H1 (cell line): ENCODE measurements around the gene PTAR1. TPM values are rescaled to one million over a fixed set of nuclear protein-coding genes. Genes with fewer than 3 reads are reported as not detected.

ENCODE experiments used
- CTCF ChIA-PET: fragments of 300-600 bp; sonication (Branson Sonifier 250); formaldehyde crosslinking; loops from one replicate; lab custom pipeline; 2021; ENCODE audit not compliant: partially characterized antibody; lab: Charles Lee
- POLR2A ChIA-PET: fragments of 300-600 bp; sonication (Branson Sonifier 250); formaldehyde crosslinking; loops from one replicate; lab custom pipeline; 2021; ENCODE audit warnings: inconsistent platforms; ENCODE audit not compliant: partially characterized antibody; lab: Charles Lee
- DNase-seq, 2 experiments: peaks; one replicate each; pipeline versions ENCODE4 v3.0.0 to v3.0.0-alpha.2; 2010 to 2022; ENCODE audit warnings: low spot score in 2 of 2, low read depth in 1 of 2, mixed read lengths in 1 of 2
- FAIRE-seq: peaks from 2 replicates; lab custom pipeline; 2011; peaks lifted over from hg19 to GRCh38; lab: Jason Lieb, UNC
- H2AFZ ChIP-seq: 2 replicates; pipeline ENCODE4 v1.8.1; 2012; ENCODE audit warnings: low read length, inconsistent platforms
- H2AK5ac ChIP-seq: 2 replicates; pipeline ENCODE4 v1.6.1; 2013; ENCODE audit warnings: low read depth, low read length
- H2BK120ac ChIP-seq: replicated peaks from 2 replicates; pipeline ENCODE3; 2013; ENCODE audit warnings: low read depth, low read length, inconsistent platforms
- H2BK12ac ChIP-seq: 2 replicates; pipeline ENCODE4 v1.6.1; 2013; ENCODE audit warnings: low read depth, low read length
- H2BK15ac ChIP-seq: 2 replicates; pipeline ENCODE4 v1.6.1; 2013; ENCODE audit warnings: low read length
- H2BK20ac ChIP-seq: 2 replicates; pipeline ENCODE4 v1.6.1; 2013; ENCODE audit warnings: low read length
- H2BK5ac ChIP-seq: 2 replicates; pipeline ENCODE4 v1.6.1; 2013; ENCODE audit warnings: low read depth, low read length
- H3K14ac ChIP-seq: 2 replicates; pipeline ENCODE4 v1.6.1; 2013; ENCODE audit warnings: inconsistent platforms; ENCODE audit not compliant: insufficient read length
- H3K18ac ChIP-seq: 2 replicates; pipeline ENCODE4 v1.6.1; 2013; ENCODE audit warnings: low read length; ENCODE audit errors: extremely low read depth
- H3K23ac ChIP-seq: 2 replicates; pipeline ENCODE4 v1.6.1; 2013; ENCODE audit warnings: inconsistent platforms; ENCODE audit not compliant: insufficient read length
- H3K23me2 ChIP-seq: 2 replicates; pipeline ENCODE4 v1.6.1; 2013; ENCODE audit warnings: low read depth, low read length
- H3K27ac ChIP-seq: 2 replicates; pipeline ENCODE4 v1.6.1; 2011; ENCODE audit warnings: low read depth, low read length, inconsistent platforms
- H3K27me3 ChIP-seq, 4 experiments: replicated peaks in 1 of 4; 1 replicate in 1 of 4; 2 replicates in 3 of 4; pipeline versions ENCODE4 v1.6.1 to v1.8.1; 2011 to 2013; ENCODE audit warnings: low read length in 3 of 4, mild to moderate bottlenecking in 3 of 4, inconsistent platforms in 2 of 4, mixed read lengths in 2 of 4, moderate library complexity in 1 of 4; ENCODE audit not compliant: control insufficient read depth in 3 of 4, insufficient read depth in 3 of 4; ENCODE audit errors: extremely low read depth in 1 of 4
- H3K36me3 ChIP-seq, 4 experiments: 2 replicates each; pipeline versions ENCODE4 v1.6.1 to v1.8.1; 2011 to 2013; ENCODE audit warnings: mild to moderate bottlenecking in 4 of 4, low read length in 3 of 4, moderate library complexity in 2 of 4, control low read depth in 1 of 4, inconsistent platforms in 1 of 4; ENCODE audit not compliant: insufficient read depth in 4 of 4, control insufficient read depth in 2 of 4
- H3K4ac ChIP-seq: replicated peaks from 2 replicates; pipeline ENCODE3; 2013; ENCODE audit warnings: low read length, low read depth, mixed read lengths, inconsistent platforms; ENCODE audit not compliant: insufficient read length
- H3K4me1 ChIP-seq, 4 experiments: replicated peaks in 1 of 4; 1 replicate in 1 of 4; 2 replicates in 3 of 4; pipeline versions ENCODE4 v1.6.1 to v1.8.1; 2011 to 2013; ENCODE audit warnings: low read length in 3 of 4, inconsistent platforms in 2 of 4, mixed read lengths in 1 of 4; ENCODE audit not compliant: insufficient read depth in 4 of 4, control insufficient read depth in 3 of 4
- H3K4me2 ChIP-seq, 2 experiments: 2 replicates each; pipeline versions ENCODE4 v1.6.1 to v1.8.1; 2011 to 2013; ENCODE audit warnings: low read depth in 2 of 2, low read length in 2 of 2, control low read depth in 1 of 2, inconsistent platforms in 1 of 2, mild to moderate bottlenecking in 1 of 2; ENCODE audit not compliant: insufficient read depth in 1 of 2
- H3K4me3 ChIP-seq, 4 experiments: fragments of 200-600, 300-600 bp in 1 of 4; sonication (generic), shearing (Covaris generic), sonication (Bioruptor Twin) in 1 of 4; 2 replicates each; pipeline versions ENCODE4 v1.5.1 to v1.8.1; 2011 to 2016; ENCODE audit warnings: low read length in 4 of 4, low read depth in 3 of 4, control low read depth in 2 of 4, inconsistent platforms in 2 of 4, mild to moderate bottlenecking in 2 of 4, mixed read lengths in 1 of 4, moderate library complexity in 1 of 4; ENCODE audit not compliant: insufficient read depth in 2 of 4; ENCODE audit errors: extremely low read depth in 1 of 4
- H3K56ac ChIP-seq: replicated peaks from 2 replicates; pipeline ENCODE3; 2013; ENCODE audit warnings: low read depth, mild to moderate bottlenecking, mixed read lengths, low read length, inconsistent platforms; ENCODE audit not compliant: insufficient read length
- H3K79me1 ChIP-seq: 2 replicates; pipeline ENCODE4 v1.6.1; 2013; ENCODE audit warnings: low read depth, low read length, control low read depth
- H3K79me2 ChIP-seq, 2 experiments: 2 replicates each; pipeline versions ENCODE4 v1.6.1 to v1.8.1; 2012 to 2013; ENCODE audit warnings: low read length in 2 of 2, mild to moderate bottlenecking in 2 of 2, inconsistent platforms in 1 of 2; ENCODE audit not compliant: insufficient read depth in 2 of 2, control insufficient read depth in 1 of 2
- H3K9ac ChIP-seq, 4 experiments: replicated peaks in 1 of 4; 1 replicate in 1 of 4; 2 replicates in 3 of 4; pipeline versions ENCODE4 v1.6.1 to v1.8.1; 2011 to 2013; ENCODE audit warnings: low read depth in 3 of 4, low read length in 3 of 4, control low read depth in 2 of 4, mild to moderate bottlenecking in 2 of 4, moderate library complexity in 2 of 4, inconsistent platforms in 1 of 4; ENCODE audit errors: extremely low read depth in 1 of 4
- H3K9me3 ChIP-seq, 2 experiments: 2 replicates each; pipeline versions ENCODE4 v1.6.1 to v1.8.1; 2012 to 2013; ENCODE audit warnings: mild to moderate bottlenecking in 2 of 2, moderate library complexity in 2 of 2, control low read depth in 1 of 2, inconsistent platforms in 1 of 2, low read depth in 1 of 2, low read length in 1 of 2, mixed read lengths in 1 of 2; ENCODE audit not compliant: insufficient read depth in 2 of 2
- H4K20me1 ChIP-seq, 2 experiments: replicated peaks in 1 of 2; 2 replicates each; pipeline versions ENCODE3 to v1.8.1; 2011 to 2013; ENCODE audit warnings: inconsistent platforms in 2 of 2, low read length in 2 of 2, mild to moderate bottlenecking in 1 of 2; ENCODE audit not compliant: insufficient read depth in 2 of 2, control insufficient read depth in 1 of 2
- H4K5ac ChIP-seq: 2 replicates; pipeline ENCODE4 v1.6.1; 2013; ENCODE audit warnings: low read length, low read depth, mixed read lengths, inconsistent platforms; ENCODE audit not compliant: insufficient read length
- H4K8ac ChIP-seq: 2 replicates; pipeline ENCODE4 v1.8.0; 2013; ENCODE audit warnings: mild to moderate bottlenecking, moderate library complexity, low read length, inconsistent platforms; ENCODE audit not compliant: insufficient read depth; ENCODE audit errors: extremely low read depth
- H4K91ac ChIP-seq: replicated peaks from 2 replicates; pipeline ENCODE3; 2013; ENCODE audit warnings: low read length, mixed read lengths, inconsistent platforms; ENCODE audit not compliant: insufficient read length
- ASH2L ChIP-seq: fragments of 200-600, 300-600 bp; sonication (generic); IDR thresholded peaks from one replicate; pipeline ENCODE4 v1.7.1; 2017; ENCODE audit warnings: low read length
- BRCA1 ChIP-seq: IDR thresholded peaks from 2 replicates; pipeline ENCODE4 v1.6.1; 2012; ENCODE audit warnings: low read depth, low read length, improper control_type of control experiment
- CBX8 ChIP-seq: fragments of 300-800, 300-1000 bp; sonication (generic); IDR thresholded peaks from 2 replicates; pipeline ENCODE4 v1.7.1; 2016; ENCODE audit warnings: low read depth, low read length, borderline replicate concordance
- GTF2F1 ChIP-seq: IDR thresholded peaks from 2 replicates; pipeline ENCODE4 v1.6.1; 2012; ENCODE audit warnings: low read depth, low read length, improper control_type of control experiment, borderline replicate concordance
- HDAC2 ChIP-seq, 2 experiments: fragments of 300-600 bp in 1 of 2; sonication (generic) in 1 of 2; IDR thresholded peaks; 2 replicates each; pipeline ENCODE4 v1.6.1; 2011 to 2012; ENCODE audit warnings: low read depth in 2 of 2, low read length in 2 of 2, mild to moderate bottlenecking in 2 of 2, moderate library complexity in 2 of 2, borderline replicate concordance in 1 of 2, inconsistent platforms in 1 of 2
- HDAC6 ChIP-seq: IDR thresholded peaks from one replicate; pipeline ENCODE4 v1.7.1; 2012; ENCODE audit warnings: low read depth, mild to moderate bottlenecking, inconsistent platforms, low read length, moderate library complexity
- KDM4A ChIP-seq: IDR thresholded peaks from one replicate; pipeline ENCODE4 v1.7.1; 2012; ENCODE audit warnings: low read depth, mild to moderate bottlenecking, moderate library complexity, low read length, inconsistent platforms; ENCODE audit not compliant: severe bottlenecking
- MAFK ChIP-seq: IDR thresholded peaks from 2 replicates; pipeline ENCODE4 v1.6.1; 2012; ENCODE audit warnings: low read depth, mild to moderate bottlenecking, improper control_type of control experiment, low read length
- SIX5 ChIP-seq: IDR thresholded peaks from 2 replicates; pipeline ENCODE4 v1.6.1; 2011; ENCODE audit warnings: mild to moderate bottlenecking, low read depth, low read length
- SP4 ChIP-seq: IDR thresholded peaks from 2 replicates; pipeline ENCODE4 v1.6.1; 2012; ENCODE audit warnings: low read length, inconsistent platforms
- SUZ12 ChIP-seq: fragments of 200-600 bp; sonication (generic); IDR thresholded peaks from 2 replicates; pipeline ENCODE4 v1.6.1; 2012; ENCODE audit warnings: mild to moderate bottlenecking, inconsistent platforms, low read length, moderate library complexity, mixed read lengths
- YY1 ChIP-seq: IDR thresholded peaks from 2 replicates; pipeline ENCODE4 v1.6.1; 2011; ENCODE audit warnings: low read depth, mild to moderate bottlenecking, low read length
- WGBS, 2 experiments: shearing (Covaris generic) in 1 of 2; methylation state at CpG; one replicate each; pipeline versions ENCODE4 v1.1.6 to v1.1.7; 2013 to 2015; ENCODE audit warnings: low lambda C conversion rate in 2 of 2, mixed read lengths in 2 of 2, inconsistent platforms in 1 of 2, low coverage in 1 of 2, missing lambda C conversion rate in 1 of 2; ENCODE audit not compliant: insufficient replicate concordance in 2 of 2, insufficient coverage in 1 of 2, insufficient read length in 1 of 2; ENCODE audit errors: extremely low coverage in 1 of 2, missing lambda C conversion rate in 1 of 2; 5-methylcytosine and 5-hydroxymethylcytosine counted together
- polyA plus RNA-seq, 7 experiments: library from polyadenylated mRNA; depleted of rRNA in 3 of 7; stranded (reverse) in 5 of 7; unstranded in 2 of 7; fragments of >200 nt in 5 of 7; fragments of 200-250 nt in 2 of 7; gene quantifications; 1 replicate in 5 of 7; 2 replicates in 1 of 7; 4 replicates in 1 of 7; pipeline versions ENCODE4 v1.2.1 to v1.2.3, GENCODE V29; 2011 to 2013; ENCODE audit warnings: missing spikeins in 2 of 7, mixed read lengths in 2 of 7
- total RNA-seq: library from RNA; stranded (reverse); fragmentation: NEBNext Ultra II Directional; extraction: Animal tissue kit (Norgen Biotek cat#: 25700); gene quantifications from 2 replicates; pipeline ENCODE4 v1.2.1, GENCODE V29; 2021
- TF ChIP-seq, protein P1 (sequence below): IDR thresholded peaks from 2 replicates; pipeline ENCODE4 v1.6.1; 2011; ENCODE audit warnings: low read depth, mild to moderate bottlenecking, low read length; ENCODE audit not compliant: insufficient read depth

The PTAR1 gene
- total and polyA plus RNA-seq, 2 of the 8 experiments (the other 6 are each of a cell fraction or from before 2014, with no cell fraction given): 19.5 to 84.9 TPM

DNA sequence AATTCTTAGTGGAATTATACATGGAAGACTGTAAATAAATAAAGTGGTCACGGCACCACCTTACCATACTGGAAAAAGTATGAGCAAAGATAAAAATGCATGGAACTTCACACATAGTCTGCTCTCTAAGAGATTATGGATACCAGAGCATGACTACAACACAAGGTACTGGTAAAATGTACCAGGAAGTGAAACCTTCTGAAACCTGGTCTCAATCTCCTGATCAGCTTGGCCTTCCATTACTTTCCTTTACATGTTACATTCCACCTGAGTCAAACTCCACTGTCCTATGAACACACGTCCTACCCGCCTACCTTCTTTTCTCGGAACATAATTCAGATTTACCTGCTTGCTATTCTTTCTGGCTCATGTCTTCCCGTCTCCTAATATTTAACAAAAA, 15.9 kb downstream of the PTAR1 start:
- no peak overlapping the region for H3K18ac ChIP-seq
- peaks cover 9 to 12% of the 10 kb centered on the region in 2 experiments for H4K20me1 ChIP-seq
- peaks cover 0 to 2% (median 0%) of the 10 kb centered on the region in 4 experiments; a peak in 1 of 7 replicates for H3K4me1 ChIP-seq
- no peaks in the 10 kb centered on the region; the same call in none of the 2 replicates for H3K79me1 ChIP-seq
- no peak overlapping the region for H3K4me2 ChIP-seq
- no peaks in the 10 kb centered on the region for H3K23me2 ChIP-seq
- H3K56ac ChIP-seq: no peak overlapping the region
- peaks cover 2 to 84% (median 18%) of the 10 kb centered on the region in 4 experiments; a peak in 7 of 8 replicates for H3K36me3 ChIP-seq
- H2BK5ac ChIP-seq: no peak overlapping the region
- no peak overlapping the region for H4K8ac ChIP-seq
- H3K79me2 ChIP-seq: peaks cover 5 to 98% of the 10 kb centered on the region in 2 experiments; a peak in 3 of 4 replicates
- H2BK20ac ChIP-seq: no peak overlapping the region
- DNase-seq (no peak), FAIRE-seq (no peak)
- H3K27ac ChIP-seq: no peak overlapping the region
- no peak overlapping the region for H3K23ac ChIP-seq
- no peak overlapping the region for H3K4ac ChIP-seq
- no peak overlapping the region for H2AK5ac ChIP-seq
- H4K5ac ChIP-seq: no peak overlapping the region
- H3K27me3 ChIP-seq: no peaks in the 10 kb centered on the region
- H4K91ac ChIP-seq: no peak overlapping the region
- no peak overlapping the region for H3K4me3 ChIP-seq
- H3K9me3 ChIP-seq: no peaks in the 10 kb centered on the region
- H2AFZ ChIP-seq: no peak overlapping the region
- no peak overlapping the region for H2BK15ac ChIP-seq
- POLR2A ChIA-PET: interaction anchor here (0.6 to 2.9 kb wide), 2 partner anchors 11 to 18 kb away, joined by 3 to 12 read pairs; no protein-coding TSS in a partner anchor
- H2BK12ac ChIP-seq: no peak overlapping the region
- 93% methylated on average over 5 of the region's 5 CpGs; no CpG with 5 or more reads in 1 of the 2 experiments for WGBS, 2 experiments
- H3K14ac ChIP-seq: no peak overlapping the region
- CTCF ChIA-PET: interaction anchor here (0.8 to 3.3 kb wide), 4 partner anchors 8 to 368 kb away, joined by 3 to 14 read pairs (median 5); partner anchors contain the start of gene APBA1
- H2BK120ac ChIP-seq: no peak overlapping the region
- H3K9ac ChIP-seq: no peak overlapping the region
- TF ChIP-seq GTF2F1 (no peak), CBX8 (no peak), KDM4A (no peak), SP4 (no peak), BRCA1 (no peak), YY1 (no peak), HDAC6 (no peak), MAFK (no peak), HDAC2 (IDR thresholded peaks at IDR 0.05; ENCODE audit: borderline replicate concordance in 1 of 2, low read depth in 2 of 2, low read length in 2 of 2) (no peak), SUZ12 (no peak), ASH2L (no peak), SIX5 (no peak)
- TF ChIP-seq, protein P1, sequence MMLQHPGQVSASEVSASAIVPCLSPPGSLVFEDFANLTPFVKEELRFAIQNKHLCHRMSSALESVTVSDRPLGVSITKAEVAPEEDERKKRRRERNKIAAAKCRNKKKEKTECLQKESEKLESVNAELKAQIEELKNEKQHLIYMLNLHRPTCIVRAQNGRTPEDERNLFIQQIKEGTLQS: no peak
